NAMALWA (cell line): ENCODE results near the gene SPRED1.

Experiments
- DNase-seq: peaks from one replicate; pipeline ENCODE4 v3.0.0-alpha.2; 2015; ENCODE audit warnings: low spot score

Gene SPRED1

GRCh38 chr15:38252481-38253350 is at the start of gene SPRED1:
SPRED1 (plus strand) TSS chr15:38252836; CDS start chr15:38253186, 350 bp downstream.
- peak; percentile 33 for DNase-seq

DNA sequence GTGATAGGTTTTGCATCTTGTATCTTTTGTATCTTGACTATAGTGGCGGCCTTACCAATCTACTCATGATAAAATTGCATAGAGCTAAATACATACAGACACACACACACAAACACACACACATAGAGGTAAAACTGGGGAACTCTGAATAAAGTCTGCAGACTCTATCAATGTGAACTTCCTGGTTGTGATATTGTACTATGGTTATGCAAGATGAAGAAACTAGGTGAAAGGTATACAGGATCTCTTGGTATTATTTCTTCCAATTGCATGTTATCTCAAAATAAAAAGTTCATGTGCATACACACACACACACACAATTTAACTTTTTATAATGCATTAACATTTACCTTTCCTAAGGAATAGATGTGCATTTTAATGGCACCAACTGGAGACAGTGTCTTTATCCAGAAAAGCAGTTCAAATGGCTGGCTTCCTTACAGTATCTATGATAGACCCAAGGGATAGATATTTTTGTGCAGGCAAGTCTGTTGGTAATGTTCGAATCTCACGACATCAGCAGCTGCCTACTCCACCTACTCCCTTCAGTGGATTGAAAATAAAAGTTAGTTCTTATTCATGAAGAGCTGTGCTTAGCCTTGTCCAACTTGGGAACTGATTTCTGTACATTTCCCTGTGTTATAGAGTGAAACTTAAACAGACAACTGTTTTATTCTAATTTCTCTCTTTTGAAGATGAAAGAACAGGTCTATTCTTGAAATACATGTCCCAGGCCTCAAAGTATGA is 46.9 kb upstream of the SPRED1 start:
- DNase-seq = no peak

- DNase-seq = no peak
These were observed 45.0 kb upstream of the SPRED1 start for GRCh38 chr15:38207621-38208020.

DNA sequence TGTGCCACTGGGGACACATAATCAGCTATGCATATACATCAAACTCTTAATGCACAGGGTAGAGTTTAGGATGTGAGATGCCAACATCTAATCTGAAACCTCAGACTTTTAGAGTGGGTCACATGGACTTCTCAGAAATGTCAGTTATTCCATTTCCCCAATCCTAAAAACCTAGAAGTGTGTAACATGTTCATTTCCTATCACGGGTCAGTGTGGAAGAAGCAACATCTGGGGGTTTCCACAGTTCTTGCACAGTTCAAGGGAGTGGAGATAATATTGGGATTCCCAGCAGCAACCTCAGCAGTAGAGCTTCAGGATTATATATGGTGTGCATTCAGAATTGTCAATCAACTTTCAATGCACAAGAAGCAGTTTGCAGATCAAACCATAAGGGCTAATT is 44.4 kb upstream of the SPRED1 start:
- DNase-seq = no peak

GRCh38 chr15:38208779-38209178 is 43.9 kb upstream of the SPRED1 start:
- DNase-seq = no peak

- DNase-seq = no peak
These were observed 41.4 kb upstream of the SPRED1 start for GRCh38 chr15:38211249-38211648.

DNA sequence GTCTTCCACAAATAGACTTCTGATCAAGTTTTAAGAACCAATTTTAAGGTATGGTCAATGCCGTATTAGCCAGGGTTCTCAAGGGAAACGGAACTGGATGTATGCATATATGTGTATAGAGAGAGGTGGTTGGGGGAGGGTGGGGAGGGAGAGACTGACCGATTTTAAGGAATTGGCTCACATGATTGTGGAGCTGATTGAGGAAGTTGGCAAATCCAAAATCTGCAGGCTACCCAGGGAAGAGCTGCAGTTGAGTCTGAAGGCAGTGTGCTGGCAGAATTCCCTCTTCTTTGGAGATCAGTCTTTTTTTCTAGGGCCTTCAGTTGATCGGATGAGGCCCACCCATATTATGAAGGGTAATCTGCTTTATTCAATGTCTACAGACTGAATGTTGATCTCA is 40.8 kb upstream of the SPRED1 start:
- no peak for DNase-seq

GRCh38 chr15:38212729-38213351 is 39.8 kb upstream of the SPRED1 start:
- no peak for DNase-seq

- no peak for DNase-seq
These were observed 39.3 kb upstream of the SPRED1 start for GRCh38 chr15:38213356-38213755.

GRCh38 chr15:38215707-38216106 is 36.9 kb upstream of the SPRED1 start:
- DNase-seq = no peak

- DNase-seq = no peak
These were observed 35.9 kb upstream of the SPRED1 start for GRCh38 chr15:38216763-38217162.

- peak; percentile 25 for DNase-seq
These were observed 35.4 kb upstream of the SPRED1 start for GRCh38 chr15:38217191-38217595.

- no peak for DNase-seq
These were observed 34.6 kb upstream of the SPRED1 start for GRCh38 chr15:38217788-38218609.

GRCh38 chr15:38220606-38221273 is 31.9 kb upstream of the SPRED1 start:
- no peak for DNase-seq

- no peak for DNase-seq
These were observed 28.1 kb upstream of the SPRED1 start for GRCh38 chr15:38224486-38224885.

DNA sequence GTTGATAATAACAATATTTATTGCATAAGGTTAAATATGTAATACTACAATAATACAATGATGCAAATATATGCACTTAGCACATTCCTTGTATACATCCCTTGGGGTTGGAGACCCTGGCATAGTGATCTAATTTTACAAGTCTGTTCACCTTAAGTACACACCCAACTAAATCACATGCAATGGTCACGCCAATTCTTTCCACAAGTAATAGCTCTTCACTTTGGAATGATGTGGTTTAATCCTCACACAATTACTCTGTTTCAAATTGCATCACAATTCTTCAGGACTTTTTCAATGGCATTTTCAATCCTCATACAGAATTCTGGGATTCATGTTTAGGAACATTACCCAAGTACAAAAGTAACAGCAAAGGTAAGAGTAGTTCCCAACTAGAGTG is 27.3 kb upstream of the SPRED1 start:
- no peak for DNase-seq

DNA sequence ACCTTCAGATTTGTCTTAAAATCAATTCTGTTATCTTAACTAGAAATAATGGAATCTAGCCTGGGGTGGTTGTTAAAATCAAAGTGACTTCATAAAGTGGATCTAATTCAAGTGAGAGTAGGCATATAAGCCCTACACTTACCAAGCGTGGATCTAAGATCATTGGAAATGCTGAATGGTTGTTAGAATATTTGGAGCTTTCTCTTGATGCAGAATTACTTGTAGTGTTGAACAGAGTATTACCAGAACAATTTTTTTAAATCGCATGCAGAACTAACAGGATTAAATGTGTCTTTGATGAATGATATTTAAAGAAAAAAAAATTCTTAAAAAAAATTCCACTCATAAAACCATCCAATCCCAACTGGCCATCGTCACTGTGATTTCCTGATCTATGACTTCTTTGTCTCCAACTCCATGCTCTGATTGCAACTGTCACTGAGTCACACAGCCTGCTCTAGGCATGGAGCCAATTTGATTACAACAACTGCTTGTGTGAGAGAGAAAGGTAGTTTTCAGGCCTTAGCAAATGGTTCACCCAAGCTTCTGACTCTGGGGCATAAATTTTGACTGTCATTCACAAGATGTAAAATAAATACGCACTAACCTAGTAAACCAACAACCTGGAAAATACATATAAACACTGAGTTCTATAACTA is 25.9 kb upstream of the SPRED1 start:
- no peak for DNase-seq

DNA sequence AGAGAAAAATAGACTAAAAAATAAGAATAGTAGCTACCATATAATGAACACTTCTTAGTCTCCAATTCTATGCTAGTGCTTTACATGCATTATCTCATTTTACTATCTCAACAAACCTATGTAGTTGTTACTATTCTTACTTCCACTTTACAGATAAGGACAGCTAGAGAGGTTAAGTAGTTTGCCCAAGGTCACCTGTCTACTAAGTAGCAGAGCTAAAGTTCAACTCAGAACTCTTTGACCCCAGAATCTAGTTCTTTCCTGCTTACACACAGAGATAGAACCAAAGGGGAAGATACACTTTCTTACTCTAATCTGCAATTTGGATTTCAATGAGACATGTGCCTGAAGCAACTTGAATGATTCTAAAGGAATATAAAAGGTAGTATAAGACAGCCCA is 24.7 kb upstream of the SPRED1 start:
- DNase-seq = no peak

GRCh38 chr15:38228618-38229017 is 24.0 kb upstream of the SPRED1 start:
- DNase-seq = no peak

GRCh38 chr15:38229705-38230310 is 22.8 kb upstream of the SPRED1 start:
- DNase-seq = no peak
